ENCODE results near the gene CFL1.

CFL1 gene

DNA sequence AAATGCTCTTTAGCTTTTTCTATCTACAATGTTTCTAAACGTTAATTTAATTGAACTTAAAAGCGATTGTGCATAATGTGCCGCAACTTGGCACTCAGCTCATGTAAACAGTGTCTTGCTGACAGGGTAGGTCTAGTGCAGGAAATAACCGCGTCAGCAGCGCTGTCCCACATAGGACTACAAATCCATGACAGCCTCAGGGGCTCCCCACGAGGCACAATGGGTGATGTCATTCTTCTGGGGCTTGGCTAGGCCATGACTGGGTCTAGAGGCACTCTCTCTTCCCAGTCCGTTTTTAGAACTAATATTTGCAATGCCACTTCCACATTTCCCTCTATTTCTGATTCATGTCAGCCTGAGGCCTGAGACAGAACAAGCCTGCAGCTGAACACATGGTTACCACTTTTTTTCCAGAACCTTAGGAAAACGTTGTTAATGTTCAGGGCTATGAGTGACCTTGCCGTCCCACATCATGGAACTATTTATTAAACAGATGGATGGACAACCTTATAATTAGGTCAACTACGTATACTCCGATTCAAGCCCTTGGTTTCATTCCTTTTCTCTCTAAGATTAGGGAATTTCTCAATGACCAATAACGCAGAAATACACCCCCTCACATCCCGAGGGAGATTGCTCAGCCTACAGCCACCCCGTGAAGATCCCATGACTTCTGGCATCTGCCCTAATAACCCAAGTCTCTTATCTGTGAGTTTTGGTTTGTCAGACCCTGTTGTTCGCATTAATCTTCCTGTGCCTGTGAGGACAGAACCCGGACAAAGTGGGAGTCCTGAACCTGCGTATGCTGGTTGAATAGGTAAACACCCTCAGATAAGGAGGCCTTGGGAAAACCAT, 43.6 kb downstream of the CFL1 start:
- Histone ChIP-seq H3K4me3 (ENCODE audit: low read length) (no peak overlapping the region), H3K9me3 (ENCODE audit: low read length) (no peaks in the 10 kb centered on the region), H3K27me3 (ENCODE audit: insufficient read depth, low read length) (no peaks in the 10 kb centered on the region), H3K4me1 (ENCODE audit: insufficient read depth, low read length) (peaks cover 3% of the 10 kb centered on the region), H2AFZ (ENCODE audit: low read depth, low read length) (no peak overlapping the region), H3K36me3 (ENCODE audit: insufficient read depth, low read length) (no peaks in the 10 kb centered on the region)

- Histone ChIP-seq H3K9me3 (ENCODE audit: low read length) (no peaks in the 10 kb centered on the region), H3K4me3 (ENCODE audit: low read length) (no peak overlapping the region), H3K4me1 (ENCODE audit: insufficient read depth, low read length) (no peaks in the 10 kb centered on the region), H2AFZ (ENCODE audit: low read depth, low read length) (no peak overlapping the region), H3K27me3 (ENCODE audit: insufficient read depth, low read length) (no peaks in the 10 kb centered on the region), H3K36me3 (ENCODE audit: insufficient read depth, low read length) (no peaks in the 10 kb centered on the region)
Measured at GRCh38 chr11:65811764-65812475, 46.1 kb downstream of the CFL1 start.

GRCh38 chr11:65810046-65810868, 47.7 kb downstream of the CFL1 start:
- Histone ChIP-seq H3K9me3 (ENCODE audit: low read length) (no peaks in the 10 kb centered on the region), H3K4me1 (ENCODE audit: insufficient read depth, low read length) (no peaks in the 10 kb centered on the region), H3K27me3 (ENCODE audit: insufficient read depth, low read length) (no peaks in the 10 kb centered on the region), H2AFZ (ENCODE audit: low read depth, low read length) (no peak overlapping the region), H3K4me3 (ENCODE audit: low read length) (no peak overlapping the region), H3K36me3 (ENCODE audit: insufficient read depth, low read length) (no peaks in the 10 kb centered on the region)

- Histone ChIP-seq H3K4me1 (ENCODE audit: insufficient read depth, low read length) (no peaks in the 10 kb centered on the region), H2AFZ (ENCODE audit: low read depth, low read length) (no peak overlapping the region), H3K36me3 (ENCODE audit: insufficient read depth, low read length) (no peaks in the 10 kb centered on the region), H3K4me3 (ENCODE audit: low read length) (no peak overlapping the region), H3K27me3 (ENCODE audit: insufficient read depth, low read length) (no peaks in the 10 kb centered on the region), H3K9me3 (ENCODE audit: low read length) (no peaks in the 10 kb centered on the region)
Measured at GRCh38 chr11:65809496-65809895, 48.5 kb downstream of the CFL1 start.

GRCh38 chr11:65808744-65809341, 49.1 kb downstream of the CFL1 start:
- Histone ChIP-seq H3K9me3 (ENCODE audit: low read length) (no peaks in the 10 kb centered on the region), H3K4me1 (ENCODE audit: insufficient read depth, low read length) (no peaks in the 10 kb centered on the region), H3K4me3 (ENCODE audit: low read length) (no peak overlapping the region), H3K27me3 (ENCODE audit: insufficient read depth, low read length) (peaks cover 5% of the 10 kb centered on the region), H2AFZ (ENCODE audit: low read depth, low read length) (no peak overlapping the region), H3K36me3 (ENCODE audit: insufficient read depth, low read length) (no peaks in the 10 kb centered on the region)

DNA sequence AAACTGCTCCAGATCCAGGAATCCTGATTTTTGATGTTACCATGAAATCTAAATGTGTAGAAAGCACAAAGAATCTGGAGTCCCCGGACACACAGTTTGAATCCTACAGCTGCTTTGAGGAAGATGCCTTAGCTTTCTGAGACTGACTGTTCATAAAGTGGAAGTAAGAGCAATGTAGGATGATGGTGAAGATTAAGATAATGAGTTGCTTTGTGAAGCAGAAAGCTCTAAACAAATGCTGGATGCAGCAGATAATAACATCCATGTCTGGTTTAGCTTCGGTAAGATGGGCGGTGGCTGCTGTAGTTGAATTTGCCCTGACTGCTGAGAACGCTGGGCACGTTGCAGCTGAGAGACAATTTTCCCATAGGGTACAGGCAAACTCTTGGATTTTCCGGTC, 51.0 kb downstream of the CFL1 start:
- Histone ChIP-seq H3K36me3 (ENCODE audit: insufficient read depth, low read length) (no peaks in the 10 kb centered on the region), H2AFZ (ENCODE audit: low read depth, low read length) (no peak overlapping the region), H3K27me3 (ENCODE audit: insufficient read depth, low read length) (peaks cover 17% of the 10 kb centered on the region), H3K9me3 (ENCODE audit: low read length) (no peaks in the 10 kb centered on the region), H3K4me3 (ENCODE audit: low read length) (no peak overlapping the region), H3K4me1 (ENCODE audit: insufficient read depth, low read length) (no peaks in the 10 kb centered on the region)

Data from neuron (in vitro differentiated cells).